HG03439 (cell line): ENCODE results near the gene APOM.

Experiments used
- ATAC-seq: cut with Tn5 transposase; IDR thresholded peaks from one replicate; pipeline ENCODE4 v1.9.1; 2021; ENCODE audit warnings: mild to moderate bottlenecking, moderate library complexity; ENCODE audit not compliant: unreplicated experiment

Gene APOM

GRCh38 chr6:31657406-31658157 lies 1.9 kb downstream of the APOM start:
- no peak for ATAC-seq

DNA sequence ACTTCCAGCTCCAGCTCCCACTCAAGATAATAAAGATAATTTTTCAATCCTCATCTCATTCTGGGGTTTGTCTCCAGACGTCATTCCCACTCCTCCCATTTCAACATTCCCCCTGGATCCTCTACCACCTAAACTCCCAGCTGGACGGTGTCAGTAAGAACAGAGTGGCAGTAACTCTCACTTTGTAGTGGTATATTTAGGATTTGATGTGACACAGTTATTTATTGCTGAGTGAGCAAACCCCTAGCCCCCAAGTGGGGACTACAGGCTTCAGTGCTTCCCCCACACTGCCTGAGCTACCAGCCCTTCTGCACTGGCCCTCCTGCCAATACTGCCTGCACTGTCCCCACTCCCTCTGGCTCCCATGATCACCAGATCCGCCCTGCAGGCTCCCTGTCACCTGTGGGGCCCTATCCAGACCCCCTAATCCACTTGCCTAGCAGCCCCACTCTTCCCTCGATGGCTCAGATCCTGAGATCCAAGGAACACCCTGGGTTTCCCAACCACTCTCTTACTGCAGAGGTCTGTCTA lies 2.5 kb downstream of the APOM start:
- no peak for ATAC-seq

DNA sequence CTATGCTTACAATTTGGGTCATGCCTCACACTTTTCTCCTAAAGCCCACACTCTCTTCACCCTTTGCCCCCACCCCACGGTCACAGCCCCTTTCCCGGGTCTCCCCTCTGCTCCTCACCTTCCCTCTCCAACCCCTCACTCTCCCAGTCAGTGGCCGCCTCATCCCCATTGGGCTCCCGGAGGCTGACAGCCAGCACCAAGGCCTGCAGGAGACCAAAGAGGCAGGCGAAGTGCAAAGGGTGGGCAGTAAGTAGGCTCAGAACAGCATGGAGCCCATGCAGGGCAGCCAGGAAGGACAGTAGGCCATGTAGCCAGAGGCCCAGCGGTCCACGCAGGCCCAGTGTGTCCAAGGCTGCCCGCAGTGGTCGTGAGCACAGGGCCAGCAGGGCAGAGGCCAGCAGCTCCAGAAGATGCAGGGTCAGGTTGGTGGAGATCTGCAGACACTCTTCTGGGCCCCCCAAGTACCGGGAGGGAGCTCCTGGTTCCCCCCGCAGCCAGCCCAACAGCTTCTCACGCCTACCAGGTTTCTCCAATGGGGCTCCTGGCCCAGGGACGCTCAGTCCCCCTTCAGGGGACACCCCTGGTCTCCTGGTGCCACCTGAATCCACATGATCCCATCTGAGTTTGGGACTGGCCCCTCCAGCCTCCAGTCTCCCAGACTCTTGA lies 3.4 kb downstream of the APOM start:
- no peak for ATAC-seq

GRCh38 chr6:31659649-31660380 lies 4.1 kb downstream of the APOM start:
- peak; percentile 14 for ATAC-seq

DNA sequence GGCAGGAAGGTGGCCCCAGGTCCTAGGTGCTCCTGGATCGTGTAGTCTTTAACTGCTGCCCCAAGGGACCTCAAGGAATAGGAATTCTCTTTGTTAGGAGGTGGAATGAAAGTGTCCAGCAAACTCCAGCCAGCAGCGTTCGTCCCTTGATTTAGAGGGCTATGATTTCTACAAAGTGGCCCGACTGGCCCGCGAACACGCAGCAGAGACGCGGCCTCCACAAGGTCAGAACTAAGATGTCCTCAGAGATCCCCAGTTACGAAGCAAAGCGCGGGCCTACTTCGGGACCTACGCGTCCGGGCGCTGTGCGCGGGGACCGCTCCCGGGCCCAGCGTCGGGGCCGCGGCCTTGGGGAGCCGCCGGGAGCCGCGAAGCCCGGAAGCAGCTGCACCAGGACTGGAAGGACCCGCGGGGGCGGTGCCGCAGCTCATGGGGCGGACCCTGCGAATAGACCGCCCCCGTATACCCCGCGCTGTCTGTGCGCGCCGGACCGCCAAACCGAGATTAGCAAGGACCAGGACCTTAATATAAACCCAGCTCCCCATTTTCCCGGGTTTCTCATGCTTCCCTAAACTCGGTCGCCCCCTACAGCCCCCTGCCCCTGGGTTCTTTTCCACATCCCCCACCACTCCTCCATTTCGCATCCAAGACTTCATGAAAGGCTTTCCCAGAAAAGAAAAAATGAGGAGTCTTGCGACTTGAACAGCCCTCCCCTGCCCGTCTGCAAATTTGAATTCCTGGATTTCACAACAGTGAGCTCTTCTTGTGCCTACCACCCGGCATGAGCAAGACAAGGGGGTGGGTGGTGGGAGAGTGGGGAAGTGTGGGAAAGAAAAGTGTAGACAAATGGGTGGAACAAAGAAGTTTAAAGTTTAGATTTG lies 4.9 kb downstream of the APOM start, which contains the start of gene C6orf47:
Gene C6orf47 (minus strand): TSS at position 398 of the 881 bp plus-strand sequence. CDS start 831 bp downstream, outside the sequence.
- peak; percentile 37 for ATAC-seq

- no peak for ATAC-seq
Measured at GRCh38 chr6:31661262-31662123, 5.8 kb downstream of the APOM start.

- ATAC-seq, result no peak
Measured at GRCh38 chr6:31662124-31662723, 6.5 kb downstream of the APOM start.

GRCh38 chr6:31663126-31663960 lies 7.6 kb downstream of the APOM start:
- no peak for ATAC-seq

DNA sequence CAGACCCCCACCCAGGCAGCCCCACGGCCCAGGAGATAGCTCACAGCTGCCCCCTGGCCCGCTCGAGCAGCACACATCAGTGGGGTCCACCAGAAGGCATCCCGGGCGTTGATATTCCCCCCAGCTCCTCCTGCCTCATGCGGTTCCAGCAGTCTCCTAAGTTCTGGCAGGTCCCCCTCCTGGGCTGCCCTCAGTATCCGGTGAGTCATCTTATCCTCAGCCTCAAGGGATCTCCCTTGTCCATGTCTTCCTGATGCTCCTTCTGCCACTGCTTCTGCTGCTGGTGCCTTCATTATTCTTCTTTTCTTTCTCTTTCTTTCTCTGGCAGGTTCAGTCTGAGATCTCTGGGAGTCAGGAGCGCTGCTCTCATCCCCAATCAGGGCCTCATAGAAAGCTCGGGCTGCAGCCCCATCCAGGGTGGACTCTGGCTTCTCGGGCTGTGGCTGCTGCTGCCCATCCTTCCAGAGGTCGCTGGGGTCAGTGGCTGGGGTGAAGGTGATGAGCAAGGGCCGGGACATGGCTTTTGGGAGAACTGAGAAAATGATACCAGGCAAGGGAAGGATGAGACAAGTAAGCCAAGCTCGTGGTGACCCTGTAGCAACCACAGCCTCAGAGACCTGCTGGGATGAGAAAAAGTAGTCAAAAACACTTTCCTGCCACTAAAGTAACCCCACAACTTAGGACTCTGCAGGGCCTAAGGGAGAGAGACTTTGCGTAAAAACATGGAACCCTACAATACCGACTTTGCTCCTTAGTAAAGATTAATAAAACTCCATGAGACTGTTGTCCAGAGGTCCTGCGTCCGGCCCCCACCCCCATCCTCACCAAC lies 8.5 kb downstream of the APOM start:
- ATAC-seq, result peak; percentile 3

GRCh38 chr6:31664790-31665500 lies 9.3 kb downstream of the APOM start, which contains the start of gene GPANK1:
GPANK1 (minus strand) TSS chr6:31664997; CDS start chr6:31664478, 519 bp downstream.
- peak; percentile 38 for ATAC-seq

- peak; percentile 80 for ATAC-seq
Measured at GRCh38 chr6:31665501-31666336, 10.0 kb downstream of the APOM start, which contains the start of gene CSNK2B. CSNK2B (plus strand) TSS chr6:31666080; CDS start chr6:31666832, 752 bp downstream.

GRCh38 chr6:31666337-31666965 lies 10.8 kb downstream of the APOM start:
- ATAC-seq, result no peak

- no peak for ATAC-seq
Measured at GRCh38 chr6:31669676-31670075, 14.0 kb downstream of the APOM start, which contains the start of gene LY6G5B. LY6G5B (plus strand) TSS chr6:31669976; CDS start chr6:31670951, 975 bp downstream.

DNA sequence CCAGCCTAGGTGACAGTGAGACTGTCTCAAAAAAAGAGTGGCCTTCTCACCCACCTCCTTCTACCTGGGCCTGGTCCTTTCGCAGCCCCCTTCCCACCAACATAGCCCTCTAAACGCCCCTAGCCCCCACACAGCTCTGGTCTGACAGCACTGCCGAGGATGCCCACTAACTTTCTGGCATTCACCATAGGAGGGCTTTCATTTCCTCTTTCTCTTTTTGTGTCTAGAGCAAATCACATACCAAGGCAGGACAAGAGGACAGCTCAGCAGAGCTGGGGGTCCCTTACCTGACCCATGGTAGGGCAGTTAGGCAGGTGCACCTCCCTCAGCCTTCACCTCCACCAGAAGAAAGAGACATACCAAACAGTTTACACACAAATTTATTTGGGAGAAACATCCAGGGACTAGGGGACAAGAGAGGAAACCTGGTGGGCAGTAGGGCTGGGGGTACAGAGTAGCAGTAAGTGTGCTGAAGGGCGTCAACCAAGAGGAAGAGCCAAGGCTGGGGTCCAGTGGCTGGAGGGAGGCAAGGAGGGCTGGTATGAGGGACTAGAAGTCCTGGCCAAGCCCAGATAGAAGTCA lies 20.7 kb downstream of the APOM start:
- ATAC-seq, result no peak

DNA sequence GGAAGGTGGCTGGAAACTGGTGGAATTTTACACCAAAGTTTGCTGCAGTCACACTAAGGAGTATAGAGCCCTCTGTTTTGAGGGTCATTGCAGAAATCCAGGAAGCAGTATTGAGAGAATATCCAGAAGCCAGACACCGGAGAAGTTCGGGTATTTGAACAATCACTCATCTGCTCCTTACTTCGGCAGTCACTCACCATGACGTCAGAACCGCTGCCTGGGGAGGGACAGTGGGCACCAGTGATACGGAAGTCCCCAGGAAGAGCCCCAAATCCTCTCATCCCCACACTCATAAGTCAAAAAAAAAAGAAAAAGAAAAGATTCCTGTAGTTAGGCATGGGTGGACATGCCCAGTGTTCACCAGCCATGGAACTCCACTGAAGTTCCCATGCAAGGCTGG lies 21.2 kb downstream of the APOM start:
- no peak for ATAC-seq
